HepG2 (cell line): ENCODE measurements around the gene EFEMP2. TPM values are rescaled to one million over a fixed set of nuclear protein-coding genes. Genes with fewer than 3 reads are reported as not detected.

Source experiments
- CBX1 ChIP-seq: IDR thresholded peaks from one replicate; pipeline ENCODE4 v1.6.1; 2016; ENCODE audit warnings: antibody characterized with exemption, low read depth
- HIVEP1 ChIP-seq: sonication (generic); formaldehyde crosslinking; IDR thresholded peaks from 2 replicates; pipeline ENCODE4 v1.4.0; 2020; ENCODE audit warnings: mild to moderate bottlenecking, missing genetic modification reagents
- HOXA5 ChIP-seq: sonication (generic); formaldehyde crosslinking; IDR thresholded peaks from 2 replicates; pipeline ENCODE4 v1.4.0; 2020; ENCODE audit warnings: missing genetic modification reagents
- POLR2A ChIP-seq, 2 experiments: IDR thresholded peaks; 2 replicates each; pipeline ENCODE4 v1.6.1; 2011; ENCODE audit warnings: low read depth in 2 of 2, low read length in 2 of 2, mild to moderate bottlenecking in 1 of 2, moderate library complexity in 1 of 2; ENCODE audit not compliant: insufficient read depth in 1 of 2
- SP140L ChIP-seq: sonication (generic); formaldehyde crosslinking; IDR thresholded peaks from 2 replicates; pipeline ENCODE4 v1.4.0; 2020; ENCODE audit warnings: missing genetic modification reagents, borderline replicate concordance
- TSC22D2 ChIP-seq: sonication (generic); formaldehyde crosslinking; IDR thresholded peaks from 2 replicates; pipeline ENCODE4 v1.5.1; 2020; ENCODE audit warnings: missing genetic modification reagents, mild to moderate bottlenecking, borderline replicate concordance
- ZFP41 ChIP-seq: sonication (generic); formaldehyde crosslinking; IDR thresholded peaks from 2 replicates; pipeline ENCODE4 v1.4.0; 2020; ENCODE audit warnings: mild to moderate bottlenecking, missing genetic modification reagents, borderline replicate concordance
- ZFP90 ChIP-seq: sonication (generic); formaldehyde crosslinking; IDR thresholded peaks from 2 replicates; pipeline ENCODE4 v1.8.0; 2022; ENCODE audit warnings: missing genetic modification reagents, mild to moderate bottlenecking, inconsistent platforms, borderline replicate concordance
- ZNF207 ChIP-seq: fragments of 450-650 bp; IDR thresholded peaks from 2 replicates; pipeline ENCODE4 v1.6.1; 2016; ENCODE audit warnings: antibody characterized with exemption, borderline replicate concordance
- ZNF382 ChIP-seq: sonication (generic); formaldehyde crosslinking; IDR thresholded peaks from 2 replicates; pipeline ENCODE4 v1.5.0; 2020; ENCODE audit warnings: missing genetic modification reagents, mild to moderate bottlenecking, borderline replicate concordance
- ZNF460 ChIP-seq: sonication (generic); formaldehyde crosslinking; IDR thresholded peaks from 2 replicates; pipeline ENCODE4 v1.5.1; 2020; ENCODE audit warnings: missing genetic modification reagents, mild to moderate bottlenecking, borderline replicate concordance
- ZNF7 ChIP-seq: IDR thresholded peaks from 2 replicates; pipeline ENCODE4 v1.6.1; 2016; ENCODE audit warnings: missing biosample characterization, missing genetic modification reagents
- polyA plus RNA-seq, 8 experiments: library from polyadenylated mRNA; depleted of rRNA in 3 of 8; stranded (reverse) in 7 of 8; unstranded in 1 of 8; fragments of >200 nt; fragmentation: Illumina TruSeq in 4 of 8; extraction: Trizol in 4 of 8; gene quantifications; 2 replicates each; pipeline versions ENCODE4 v1.2.1 to v1.2.3, GENCODE V29; 2011 to 2016; ENCODE audit warnings: low read depth in 4 of 8, missing spikeins in 1 of 8, mixed read lengths in 1 of 8; ENCODE audit not compliant: insufficient read depth in 1 of 8
- total RNA-seq, 5 experiments: library from RNA; depleted of rRNA; stranded (reverse); fragments of >200 nt; fragmentation: Illumina TruSeq; extraction: Trizol; gene quantifications; 2 replicates each; pipeline ENCODE4 v1.2.3, GENCODE V29; 2016; ENCODE audit warnings: low read depth in 1 of 5
- TF ChIP-seq, protein P1 (sequence below): sonication (generic); formaldehyde crosslinking; IDR thresholded peaks from 2 replicates; pipeline ENCODE4 v1.5.0; 2020; ENCODE audit warnings: mild to moderate bottlenecking, missing genetic modification reagents, borderline replicate concordance
- TF ChIP-seq, protein P2 (sequence below): sonication (generic); formaldehyde crosslinking; IDR thresholded peaks from one replicate; pipeline ENCODE4 v1.5.1; 2020; ENCODE audit warnings: mild to moderate bottlenecking, missing genetic modification reagents; ENCODE audit errors: not compliant biosample characterization

EFEMP2 gene
- total and polyA plus RNA-seq, 2 of the 13 experiments (the other 11 are each of a cell fraction or from before 2014, with no cell fraction given): 7.4 to 29.7 TPM

DNA sequence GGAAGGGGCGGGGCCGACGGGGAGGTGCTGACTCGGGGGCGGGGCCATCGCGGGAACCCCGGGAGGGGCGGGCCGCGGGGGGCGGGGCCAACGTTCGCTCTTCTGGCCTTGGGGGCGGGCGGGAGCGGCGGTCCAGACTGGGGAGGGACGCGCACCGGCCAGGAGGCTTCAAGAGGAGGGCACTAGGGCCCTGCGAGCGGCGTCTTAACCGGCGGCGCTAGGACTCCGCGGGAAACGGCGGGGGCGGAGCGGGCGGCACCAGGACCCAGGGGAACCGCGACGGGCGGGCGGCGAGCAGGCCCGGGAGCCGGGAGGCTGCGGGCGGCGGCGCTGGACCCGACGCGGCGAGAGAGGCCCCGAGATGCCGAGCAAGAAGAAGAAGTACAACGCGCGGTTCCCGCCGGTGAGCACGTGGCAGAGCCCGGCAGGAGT is 46.6 kb upstream of the EFEMP2 start, which contains the start of gene DRAP1 (continued):
- TF ChIP-seq, protein P1, sequence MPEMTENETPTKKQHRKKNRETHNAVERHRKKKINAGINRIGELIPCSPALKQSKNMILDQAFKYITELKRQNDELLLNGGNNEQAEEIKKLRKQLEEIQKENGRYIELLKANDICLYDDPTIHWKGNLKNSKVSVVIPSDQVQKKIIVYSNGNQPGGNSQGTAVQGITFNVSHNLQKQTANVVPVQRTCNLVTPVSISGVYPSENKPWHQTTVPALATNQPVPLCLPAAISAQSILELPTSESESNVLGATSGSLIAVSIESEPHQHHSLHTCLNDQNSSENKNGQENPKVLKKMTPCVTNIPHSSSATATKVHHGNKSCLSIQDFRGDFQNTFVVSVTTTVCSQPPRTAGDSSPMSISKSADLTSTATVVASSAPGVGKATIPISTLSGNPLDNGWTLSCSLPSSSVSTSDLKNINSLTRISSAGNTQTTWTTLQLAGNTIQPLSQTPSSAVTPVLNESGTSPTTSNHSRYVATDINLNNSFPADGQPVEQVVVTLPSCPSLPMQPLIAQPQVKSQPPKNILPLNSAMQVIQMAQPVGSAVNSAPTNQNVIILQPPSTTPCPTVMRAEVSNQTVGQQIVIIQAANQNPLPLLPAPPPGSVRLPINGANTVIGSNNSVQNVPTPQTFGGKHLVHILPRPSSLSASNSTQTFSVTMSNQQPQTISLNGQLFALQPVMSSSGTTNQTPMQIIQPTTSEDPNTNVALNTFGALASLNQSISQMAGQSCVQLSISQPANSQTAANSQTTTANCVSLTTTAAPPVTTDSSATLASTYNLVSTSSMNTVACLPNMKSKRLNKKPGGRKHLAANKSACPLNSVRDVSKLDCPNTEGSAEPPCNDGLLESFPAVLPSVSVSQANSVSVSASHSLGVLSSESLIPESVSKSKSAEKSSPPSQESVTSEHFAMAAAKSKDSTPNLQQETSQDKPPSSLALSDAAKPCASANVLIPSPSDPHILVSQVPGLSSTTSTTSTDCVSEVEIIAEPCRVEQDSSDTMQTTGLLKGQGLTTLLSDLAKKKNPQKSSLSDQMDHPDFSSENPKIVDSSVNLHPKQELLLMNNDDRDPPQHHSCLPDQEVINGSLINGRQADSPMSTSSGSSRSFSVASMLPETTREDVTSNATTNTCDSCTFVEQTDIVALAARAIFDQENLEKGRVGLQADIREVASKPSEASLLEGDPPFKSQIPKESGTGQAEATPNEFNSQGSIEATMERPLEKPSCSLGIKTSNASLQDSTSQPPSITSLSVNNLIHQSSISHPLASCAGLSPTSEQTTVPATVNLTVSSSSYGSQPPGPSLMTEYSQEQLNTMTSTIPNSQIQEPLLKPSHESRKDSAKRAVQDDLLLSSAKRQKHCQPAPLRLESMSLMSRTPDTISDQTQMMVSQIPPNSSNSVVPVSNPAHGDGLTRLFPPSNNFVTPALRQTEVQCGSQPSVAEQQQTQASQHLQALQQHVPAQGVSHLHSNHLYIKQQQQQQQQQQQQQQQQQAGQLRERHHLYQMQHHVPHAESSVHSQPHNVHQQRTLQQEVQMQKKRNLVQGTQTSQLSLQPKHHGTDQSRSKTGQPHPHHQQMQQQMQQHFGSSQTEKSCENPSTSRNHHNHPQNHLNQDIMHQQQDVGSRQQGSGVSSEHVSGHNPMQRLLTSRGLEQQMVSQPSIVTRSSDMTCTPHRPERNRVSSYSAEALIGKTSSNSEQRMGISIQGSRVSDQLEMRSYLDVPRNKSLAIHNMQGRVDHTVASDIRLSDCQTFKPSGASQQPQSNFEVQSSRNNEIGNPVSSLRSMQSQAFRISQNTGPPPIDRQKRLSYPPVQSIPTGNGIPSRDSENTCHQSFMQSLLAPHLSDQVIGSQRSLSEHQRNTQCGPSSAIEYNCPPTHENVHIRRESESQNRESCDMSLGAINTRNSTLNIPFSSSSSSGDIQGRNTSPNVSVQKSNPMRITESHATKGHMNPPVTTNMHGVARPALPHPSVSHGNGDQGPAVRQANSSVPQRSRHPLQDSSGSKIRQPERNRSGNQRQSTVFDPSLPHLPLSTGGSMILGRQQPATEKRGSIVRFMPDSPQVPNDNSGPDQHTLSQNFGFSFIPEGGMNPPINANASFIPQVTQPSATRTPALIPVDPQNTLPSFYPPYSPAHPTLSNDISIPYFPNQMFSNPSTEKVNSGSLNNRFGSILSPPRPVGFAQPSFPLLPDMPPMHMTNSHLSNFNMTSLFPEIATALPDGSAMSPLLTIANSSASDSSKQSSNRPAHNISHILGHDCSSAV: no peak
- peak; percentile 72; the same call in 1 of the 2 replicates for TF ChIP-seq TSC22D2 (CRISPR knock-in tag)
- peak; percentile 90; the same call in 1 of the 2 replicates for TF ChIP-seq HIVEP1
- TF ChIP-seq ZFP41 (CRISPR knock-in tag): no peak; the same call in 1 of the 2 replicates
- no peak for TF ChIP-seq ZNF207
- TF ChIP-seq ZNF7 (CRISPR knock-in tag): 0 out of 2 replicates have a peak, but pooled peaks have one; percentile 25
- TF ChIP-seq ZNF382 (CRISPR knock-in tag): no peak
- peak in 1 of 2 experiments; percentile 46; a peak in 2 of 4 replicates for TF ChIP-seq POLR2A (IDR thresholded peaks at IDR 0.05; ENCODE audit: insufficient read depth in 1 of 2, low read depth in 2 of 2, low read length in 2 of 2)
- TF ChIP-seq HOXA5 (CRISPR knock-in tag): peak; percentile 95
- peak; percentile 80 for TF ChIP-seq CBX1
- TF ChIP-seq, protein P2, sequence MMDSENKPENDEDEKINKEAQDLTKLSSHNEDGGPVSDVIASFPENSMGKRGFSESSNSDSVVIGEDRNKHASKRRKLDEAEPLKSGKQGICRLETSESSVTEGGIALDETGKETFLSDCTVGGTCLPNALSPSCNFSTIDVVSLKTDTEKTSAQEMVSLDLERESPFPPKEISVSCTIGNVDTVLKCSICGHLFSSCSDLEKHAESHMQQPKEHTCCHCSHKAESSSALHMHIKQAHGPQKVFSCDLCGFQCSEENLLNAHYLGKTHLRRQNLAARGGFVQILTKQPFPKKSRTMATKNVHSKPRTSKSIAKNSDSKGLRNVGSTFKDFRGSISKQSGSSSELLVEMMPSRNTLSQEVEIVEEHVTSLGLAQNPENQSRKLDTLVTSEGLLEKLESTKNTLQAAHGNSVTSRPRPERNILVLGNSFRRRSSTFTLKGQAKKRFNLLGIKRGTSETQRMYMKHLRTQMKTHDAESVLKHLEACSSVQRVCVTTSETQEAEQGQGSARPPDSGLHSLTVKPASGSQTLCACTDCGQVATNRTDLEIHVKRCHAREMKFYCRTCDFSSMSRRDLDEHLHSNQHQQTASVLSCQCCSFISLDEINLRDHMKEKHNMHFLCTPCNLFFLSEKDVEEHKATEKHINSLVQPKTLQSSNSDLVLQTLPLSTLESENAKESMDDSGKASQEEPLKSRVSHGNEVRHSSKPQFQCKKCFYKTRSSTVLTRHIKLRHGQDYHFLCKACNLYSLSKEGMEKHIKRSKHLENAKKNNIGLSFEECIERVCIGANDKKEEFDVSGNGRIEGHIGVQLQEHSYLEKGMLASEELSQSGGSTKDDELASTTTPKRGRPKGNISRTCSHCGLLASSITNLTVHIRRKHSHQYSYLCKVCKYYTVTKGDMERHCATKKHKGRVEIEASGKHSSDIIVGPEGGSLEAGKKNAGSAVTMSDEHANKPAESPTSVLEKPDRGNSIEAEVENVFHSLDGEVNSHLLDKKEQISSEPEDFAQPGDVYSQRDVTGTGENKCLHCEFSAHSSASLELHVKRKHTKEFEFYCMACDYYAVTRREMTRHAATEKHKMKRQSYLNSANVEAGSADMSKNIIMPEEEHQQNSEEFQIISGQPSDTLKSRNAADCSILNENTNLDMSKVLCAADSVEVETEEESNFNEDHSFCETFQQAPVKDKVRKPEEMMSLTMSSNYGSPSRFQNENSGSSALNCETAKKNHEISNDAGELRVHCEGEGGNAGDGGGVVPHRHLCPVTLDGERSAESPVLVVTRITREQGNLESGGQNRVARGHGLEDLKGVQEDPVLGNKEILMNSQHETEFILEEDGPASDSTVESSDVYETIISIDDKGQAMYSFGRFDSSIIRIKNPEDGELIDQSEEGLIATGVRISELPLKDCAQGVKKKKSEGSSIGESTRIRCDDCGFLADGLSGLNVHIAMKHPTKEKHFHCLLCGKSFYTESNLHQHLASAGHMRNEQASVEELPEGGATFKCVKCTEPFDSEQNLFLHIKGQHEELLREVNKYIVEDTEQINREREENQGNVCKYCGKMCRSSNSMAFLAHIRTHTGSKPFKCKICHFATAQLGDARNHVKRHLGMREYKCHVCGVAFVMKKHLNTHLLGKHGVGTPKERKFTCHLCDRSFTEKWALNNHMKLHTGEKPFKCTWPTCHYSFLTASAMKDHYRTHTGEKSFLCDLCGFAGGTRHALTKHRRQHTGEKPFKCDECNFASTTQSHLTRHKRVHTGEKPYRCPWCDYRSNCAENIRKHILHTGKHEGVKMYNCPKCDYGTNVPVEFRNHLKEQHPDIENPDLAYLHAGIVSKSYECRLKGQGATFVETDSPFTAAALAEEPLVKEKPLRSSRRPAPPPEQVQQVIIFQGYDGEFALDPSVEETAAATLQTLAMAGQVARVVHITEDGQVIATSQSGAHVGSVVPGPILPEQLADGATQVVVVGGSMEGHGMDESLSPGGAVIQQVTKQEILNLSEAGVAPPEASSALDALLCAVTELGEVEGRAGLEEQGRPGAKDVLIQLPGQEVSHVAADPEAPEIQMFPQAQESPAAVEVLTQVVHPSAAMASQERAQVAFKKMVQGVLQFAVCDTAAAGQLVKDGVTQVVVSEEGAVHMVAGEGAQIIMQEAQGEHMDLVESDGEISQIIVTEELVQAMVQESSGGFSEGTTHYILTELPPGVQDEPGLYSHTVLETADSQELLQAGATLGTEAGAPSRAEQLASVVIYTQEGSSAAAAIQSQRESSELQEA: no peak
- TF ChIP-seq SP140L (CRISPR knock-in tag): no peak
- TF ChIP-seq ZFP90: 0 out of 2 replicates have a peak, but pooled peaks have one; percentile 27
- TF ChIP-seq ZNF460: no peak
